Fibroblast of villous mesenchyme (primary cell): Measurements from ENCODE around the gene MYBPC1. TPM values are rescaled to one million over a fixed set of nuclear protein-coding genes. Genes with fewer than 3 reads are reported as not detected.

ENCODE experiments used
- DNase-seq: peaks from one replicate; pipeline ENCODE4 v3.0.0-alpha.2; 2010; ENCODE audit warnings: low read depth
- H3K4me3 ChIP-seq: 2 replicates; pipeline ENCODE4 v1.5.1; 2011; ENCODE audit warnings: low read depth, mild to moderate bottlenecking, low read length
- CTCF ChIP-seq: IDR thresholded peaks from 2 replicates; pipeline ENCODE4 v1.5.1; 2012; ENCODE audit warnings: low read depth, mild to moderate bottlenecking, low read length; ENCODE audit not compliant: insufficient read depth
- total RNA-seq: library from RNA; depleted of rRNA; stranded (reverse); fragments of >200 nt; gene quantifications from 2 replicates; pipeline ENCODE4 v1.2.3, GENCODE V29; 2012

The MYBPC1 gene
- total RNA-seq, 1 donor: not detected

GRCh38 chr12:101664992-101665391 lies 70.2 kb downstream of the MYBPC1 start:
- TF ChIP-seq CTCF: no peak
- DNase-seq: no peak
- H3K4me3 ChIP-seq: no peak overlapping the region

- no peak for DNase-seq
- H3K4me3 ChIP-seq: no peak overlapping the region
- no peak for TF ChIP-seq CTCF
These were observed 71.4 kb downstream of the MYBPC1 start for GRCh38 chr12:101666052-101666728.

GRCh38 chr12:101667591-101667990 lies 72.8 kb downstream of the MYBPC1 start:
- H3K4me3 ChIP-seq: no peak overlapping the region
- no peak for DNase-seq
- TF ChIP-seq CTCF: no peak

- peak; percentile 82 for TF ChIP-seq CTCF
- DNase-seq: peak; percentile 76
- H3K4me3 ChIP-seq: no peak overlapping the region
These were observed 75.4 kb downstream of the MYBPC1 start for GRCh38 chr12:101670007-101670671.

DNA sequence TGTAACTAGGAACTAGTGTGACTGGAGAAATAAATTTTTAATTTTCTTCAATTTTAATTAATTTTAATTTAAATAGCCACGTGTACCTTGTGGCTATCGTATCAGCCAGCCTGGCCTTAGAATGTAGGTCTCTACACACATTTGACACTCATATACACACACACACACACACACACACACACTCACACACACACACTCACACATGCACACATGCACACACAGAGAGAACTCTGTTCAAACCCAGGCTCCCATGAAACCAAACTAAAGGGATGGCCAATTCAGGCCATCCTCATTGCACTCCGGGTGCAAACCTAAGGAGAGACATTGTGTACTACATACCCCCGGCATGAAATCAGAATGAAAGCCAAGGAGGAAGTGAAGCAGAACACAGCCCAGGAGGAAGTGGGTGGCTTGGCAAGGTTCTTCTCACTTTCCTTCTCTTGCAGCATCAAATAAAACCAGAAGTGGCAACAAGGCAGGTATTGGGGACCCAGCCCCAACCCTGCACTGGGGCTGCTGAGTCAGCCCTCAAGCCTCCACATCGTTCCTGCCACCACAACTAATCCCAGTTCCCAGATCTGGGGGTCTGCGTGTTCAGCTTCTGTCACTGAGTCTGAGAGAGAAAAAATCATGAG lies 76.5 kb downstream of the MYBPC1 start:
- no peak overlapping the region for H3K4me3 ChIP-seq
- DNase-seq: no peak
- no peak for TF ChIP-seq CTCF

- TF ChIP-seq CTCF: no peak
- no peak overlapping the region for H3K4me3 ChIP-seq
- no peak for DNase-seq
These were observed 77.1 kb downstream of the MYBPC1 start for GRCh38 chr12:101671833-101672232.
